ENCODE data around the gene SMAD2. TPM values are rescaled to one million over a fixed set of nuclear protein-coding genes. Genes with fewer than 3 reads are reported as not detected.
A peak's percentile ranks its signal among the peaks of the same experiment; 100 is the strongest.
"Not testable (repeated sequence)": the region's sequence is repeated elsewhere in the genome, so short reads cannot be mapped to it uniquely, and the experiment has no call there.

Gene SMAD2
- total RNA-seq, 2 experiments from 2014 or later = 215 to 222 TPM

- peaks cover 15% of the 10 kb centered on the region for H3K27me3 Mint-ChIP-seq
- H3K36me3 Mint-ChIP-seq = no peaks in the 10 kb centered on the region
- POLR2A ChIA-PET = no interaction called here
- H3K4me1 Mint-ChIP-seq (ENCODE audit: low read depth) = no peaks in the 10 kb centered on the region
- CTCF ChIA-PET = no interaction called here
- no peak for DNase-seq
- H3K9me3 Mint-ChIP-seq = no peaks in the 10 kb centered on the region
- intact Hi-C loops (cut with micrococcal nuclease) = no loop called here
- H3K27ac Mint-ChIP-seq = no peak overlapping the region
- H3K4me3 Mint-ChIP-seq = no peak overlapping the region
Measured at GRCh38 chr18:47775961-47776360, 154.5 kb downstream of the SMAD2 start.

DNA sequence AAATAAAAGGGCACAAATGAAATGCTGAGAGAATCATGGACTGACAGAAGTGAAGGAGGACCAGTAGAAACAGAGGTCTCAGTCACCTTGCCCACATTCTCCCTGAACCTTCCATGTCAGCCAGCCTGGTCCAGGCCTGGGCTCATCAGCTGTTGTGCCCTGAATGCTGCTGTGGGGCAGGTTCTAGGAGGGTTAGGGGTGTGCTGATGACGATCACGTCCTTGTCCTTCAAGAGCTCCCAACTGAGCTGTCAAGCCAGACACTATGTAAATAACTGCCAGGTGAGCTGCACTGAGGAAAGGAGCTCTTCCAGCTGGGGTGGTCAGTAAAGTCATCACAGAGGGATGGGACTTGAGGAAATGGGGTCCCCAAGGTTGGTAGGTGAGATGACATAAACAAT is 156.5 kb downstream of the SMAD2 start:
- intact Hi-C loops (cut with micrococcal nuclease) = loop anchor here (5.0 kb wide), 1 partner anchor 223 kb away; no protein-coding TSS in a partner anchor
- H3K27me3 Mint-ChIP-seq = peaks cover 12% of the 10 kb centered on the region
- H3K27ac Mint-ChIP-seq = no peak overlapping the region
- H3K4me3 Mint-ChIP-seq = no peak overlapping the region
- CTCF ChIA-PET = interaction anchor here (1.3 to 1.7 kb wide), 2 partner anchors 213 to 234 kb away, joined by 3 to 4 read pairs; no protein-coding TSS in a partner anchor
- POLR2A ChIA-PET = no interaction called here
- H3K9me3 Mint-ChIP-seq = no peaks in the 10 kb centered on the region
- DNase-seq = no peak
- no peaks in the 10 kb centered on the region for H3K4me1 Mint-ChIP-seq (ENCODE audit: low read depth)
- no peaks in the 10 kb centered on the region for H3K36me3 Mint-ChIP-seq

DNA sequence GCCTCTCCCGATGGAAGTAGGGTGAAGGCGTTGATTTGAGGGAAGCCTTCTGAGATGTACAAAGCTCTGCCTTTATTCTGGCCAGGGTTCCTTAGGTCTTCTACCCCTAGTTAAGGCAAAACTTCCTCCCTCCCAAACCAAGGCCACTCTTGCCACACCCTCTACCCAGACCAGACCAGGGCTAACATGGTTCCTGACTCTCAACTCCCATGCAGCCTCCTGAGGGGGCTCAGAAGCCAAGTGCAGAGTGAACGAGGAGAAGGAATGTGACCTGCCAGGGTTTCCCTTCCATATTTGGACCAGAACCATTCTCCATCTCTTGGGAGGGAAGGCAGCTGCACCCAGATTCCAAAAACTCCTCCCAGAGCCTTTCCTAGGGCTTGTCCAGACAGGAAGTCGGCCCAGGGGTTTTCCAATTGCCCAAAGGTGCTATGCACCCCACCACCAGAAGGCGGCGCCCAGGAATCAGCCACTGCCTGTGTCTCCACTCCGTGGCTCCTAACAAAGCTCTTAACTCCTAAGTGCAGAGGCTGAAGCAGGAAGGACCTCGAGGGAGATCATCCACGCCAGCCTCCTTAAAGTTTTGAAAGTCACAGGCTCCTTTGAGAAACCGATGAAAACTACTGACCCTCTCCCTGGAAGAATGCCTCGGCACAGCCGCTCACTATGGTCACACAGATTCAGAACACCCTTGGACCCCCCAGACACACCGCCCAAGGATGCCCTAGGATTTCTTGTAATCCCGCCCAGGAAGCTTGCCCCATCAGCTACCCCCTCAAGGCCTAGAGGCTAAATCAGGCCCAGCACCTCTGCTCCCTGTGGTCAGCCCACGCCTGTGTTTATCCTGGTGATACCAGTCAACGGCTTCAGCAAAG is 157.8 kb downstream of the SMAD2 start:
- H3K9me3 Mint-ChIP-seq = no peaks in the 10 kb centered on the region
- H3K4me3 Mint-ChIP-seq = no peak overlapping the region
- peak; percentile 73 for DNase-seq
- CTCF ChIA-PET = interaction anchor here (0.6 to 4.2 kb wide), 25 partner anchors 9 to 675 kb away, joined by 3 to 37 read pairs (median 4); no protein-coding TSS in a partner anchor
- peaks cover 13% of the 10 kb centered on the region for H3K27me3 Mint-ChIP-seq
- no peaks in the 10 kb centered on the region for H3K4me1 Mint-ChIP-seq (ENCODE audit: low read depth)
- intact Hi-C loops (cut with micrococcal nuclease) = loop anchor here (1.0 to 5.0 kb wide), 2 partner anchors 225 to 250 kb away; no protein-coding TSS in a partner anchor
- H3K36me3 Mint-ChIP-seq = no peaks in the 10 kb centered on the region
- POLR2A ChIA-PET = no interaction called here
- H3K27ac Mint-ChIP-seq = no peak overlapping the region

DNA sequence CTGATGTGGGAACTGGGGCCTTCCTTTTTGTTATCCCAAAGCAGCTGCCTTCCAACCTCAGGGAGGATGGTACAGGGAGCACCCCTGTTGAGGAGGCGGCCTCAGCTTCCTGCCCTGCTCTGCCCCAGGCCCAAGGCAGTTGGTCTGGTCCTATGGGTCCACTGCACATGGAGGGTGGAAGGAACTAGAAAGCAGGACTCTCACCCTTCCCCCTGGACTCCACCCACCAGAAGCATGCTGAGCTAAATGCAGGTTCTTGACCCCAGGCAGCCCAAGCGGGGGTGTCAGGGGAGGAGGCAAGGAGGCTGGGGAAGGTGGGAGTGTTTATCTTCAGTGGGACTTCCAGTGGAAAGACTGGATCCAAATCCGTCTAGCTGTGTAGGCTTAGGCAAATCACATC is 158.5 kb downstream of the SMAD2 start:
- Mint-ChIP-seq H3K27me3 (peaks cover 13% of the 10 kb centered on the region), H3K4me1 (ENCODE audit: low read depth) (no peaks in the 10 kb centered on the region), H3K9me3 (no peaks in the 10 kb centered on the region), H3K27ac (no peak overlapping the region), H3K4me3 (no peak overlapping the region), H3K36me3 (no peaks in the 10 kb centered on the region)
- ChIA-PET CTCF (interaction anchor here (0.6 to 4.2 kb wide), 13 partner anchors 9 to 675 kb away, joined by 3 to 37 read pairs (median 4); no protein-coding TSS in a partner anchor), POLR2A (no interaction called here)
- intact Hi-C loops (cut with micrococcal nuclease) = loop anchor here (1.0 to 5.0 kb wide), 2 partner anchors 225 to 250 kb away; no protein-coding TSS in a partner anchor
- DNase-seq = no peak

DNA sequence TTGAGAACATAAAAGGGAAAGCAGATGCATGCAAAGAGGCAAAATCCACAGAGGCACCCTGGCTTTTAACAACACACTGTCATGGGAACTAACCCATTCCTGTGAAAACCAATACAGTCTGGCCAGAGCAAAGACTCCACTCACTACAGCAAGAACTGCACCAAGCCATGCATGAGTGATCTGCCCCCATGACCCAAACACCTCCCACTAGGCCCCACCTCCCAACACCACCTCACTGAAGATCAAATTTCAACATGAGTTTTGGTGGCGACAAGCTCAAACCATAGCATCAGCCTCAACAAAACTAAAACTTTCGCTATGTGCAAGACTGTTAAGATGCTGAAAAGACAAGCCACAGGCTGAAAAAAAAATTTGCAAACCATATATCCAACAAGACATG is 162.8 kb downstream of the SMAD2 start:
- H3K9me3 Mint-ChIP-seq = no peaks in the 10 kb centered on the region
- intact Hi-C loops (cut with micrococcal nuclease) = no loop called here
- H3K36me3 Mint-ChIP-seq = no peaks in the 10 kb centered on the region
- ChIA-PET CTCF (interaction anchor here (0.7 to 1.3 kb wide), 2 partner anchors 230 to 708 kb away, joined by 3 read pairs; no protein-coding TSS in a partner anchor), POLR2A (no interaction called here)
- no peak overlapping the region for H3K4me3 Mint-ChIP-seq
- H3K27me3 Mint-ChIP-seq = peaks cover 2% of the 10 kb centered on the region
- H3K4me1 Mint-ChIP-seq (ENCODE audit: low read depth) = no peaks in the 10 kb centered on the region
- no peak overlapping the region for H3K27ac Mint-ChIP-seq
- no peak for DNase-seq

DNA sequence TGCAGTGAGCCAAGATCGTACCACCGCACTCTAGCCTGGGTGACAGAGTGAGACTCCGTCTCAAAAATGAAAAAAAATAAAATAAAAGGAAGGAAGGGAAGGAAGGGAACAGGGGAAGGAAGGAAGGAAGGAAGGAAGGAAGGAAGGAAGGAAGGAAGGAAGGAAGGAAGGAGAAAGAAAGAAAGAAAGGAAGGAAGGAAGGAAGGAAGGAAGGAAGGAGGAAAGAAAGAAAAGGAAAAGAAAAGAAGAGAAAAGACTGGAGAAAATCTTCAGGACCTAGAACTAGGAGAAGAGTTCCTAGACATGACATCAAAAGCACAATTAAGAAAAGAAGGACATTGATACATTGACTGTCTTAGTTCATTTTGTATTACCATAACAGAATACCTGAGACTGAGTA is 163.3 kb downstream of the SMAD2 start:
- POLR2A ChIA-PET; H3K4me1 Mint-ChIP-seq (ENCODE audit: low read depth); DNase-seq; H3K27me3 Mint-ChIP-seq; H3K4me3 Mint-ChIP-seq; H3K27ac Mint-ChIP-seq; H3K9me3 Mint-ChIP-seq; H3K36me3 Mint-ChIP-seq; intact Hi-C loops (cut with micrococcal nuclease): not testable (repeated sequence)
- CTCF ChIA-PET = interaction anchor here (0.7 to 1.3 kb wide), 3 partner anchors 11 to 707 kb away, joined by 3 read pairs; no protein-coding TSS in a partner anchor
